ENCODE measurements around the gene FGGY. TPM values are rescaled to one million over a fixed set of nuclear protein-coding genes. Genes with fewer than 3 reads are reported as not detected.
"Not testable (repeated sequence)": the region's sequence is repeated elsewhere in the genome, so short reads cannot be mapped to it uniquely, and the experiment has no call there.

Gene FGGY
- total RNA-seq, 1 donor from 2014 or later, result 12.6 TPM

DNA sequence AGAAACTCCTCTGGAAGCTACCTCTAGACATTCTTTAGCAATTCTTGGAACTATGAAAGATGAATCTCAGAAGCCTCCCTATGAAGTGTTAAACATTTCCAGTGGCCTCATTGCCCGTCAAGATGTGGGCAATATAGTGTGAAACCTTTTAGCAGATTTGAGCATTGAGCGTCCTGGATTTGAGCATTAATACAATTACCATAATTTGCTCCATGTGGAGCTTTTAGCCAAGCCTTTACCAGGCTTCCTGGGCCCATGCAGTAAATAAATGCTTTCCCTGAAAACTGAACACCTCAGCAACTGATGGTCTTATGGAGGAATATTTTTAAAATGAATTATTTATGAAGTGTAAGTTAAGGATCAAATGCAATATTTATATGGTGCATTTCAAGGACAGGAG lies 162.0 kb downstream of the FGGY start:
- H3K36me3 Mint-ChIP-seq, result peaks cover 8% of the 10 kb centered on the region
- peaks cover 11% of the 10 kb centered on the region for H3K9me3 Mint-ChIP-seq
- H3K27me3 Mint-ChIP-seq, result no peaks in the 10 kb centered on the region
- no peak for DNase-seq (ENCODE audit: extremely low spot score, unreplicated experiment)
- H3K4me1 Mint-ChIP-seq (ENCODE audit: unreplicated experiment), result no peaks in the 10 kb centered on the region
- no peak overlapping the region for H3K27ac Mint-ChIP-seq
- TF ChIP-seq, protein P1, sequence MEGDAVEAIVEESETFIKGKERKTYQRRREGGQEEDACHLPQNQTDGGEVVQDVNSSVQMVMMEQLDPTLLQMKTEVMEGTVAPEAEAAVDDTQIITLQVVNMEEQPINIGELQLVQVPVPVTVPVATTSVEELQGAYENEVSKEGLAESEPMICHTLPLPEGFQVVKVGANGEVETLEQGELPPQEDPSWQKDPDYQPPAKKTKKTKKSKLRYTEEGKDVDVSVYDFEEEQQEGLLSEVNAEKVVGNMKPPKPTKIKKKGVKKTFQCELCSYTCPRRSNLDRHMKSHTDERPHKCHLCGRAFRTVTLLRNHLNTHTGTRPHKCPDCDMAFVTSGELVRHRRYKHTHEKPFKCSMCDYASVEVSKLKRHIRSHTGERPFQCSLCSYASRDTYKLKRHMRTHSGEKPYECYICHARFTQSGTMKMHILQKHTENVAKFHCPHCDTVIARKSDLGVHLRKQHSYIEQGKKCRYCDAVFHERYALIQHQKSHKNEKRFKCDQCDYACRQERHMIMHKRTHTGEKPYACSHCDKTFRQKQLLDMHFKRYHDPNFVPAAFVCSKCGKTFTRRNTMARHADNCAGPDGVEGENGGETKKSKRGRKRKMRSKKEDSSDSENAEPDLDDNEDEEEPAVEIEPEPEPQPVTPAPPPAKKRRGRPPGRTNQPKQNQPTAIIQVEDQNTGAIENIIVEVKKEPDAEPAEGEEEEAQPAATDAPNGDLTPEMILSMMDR (conservative IDR thresholded peaks at IDR 0.05), result no peak
- no peak overlapping the region for H3K4me3 Mint-ChIP-seq

- not testable (repeated sequence) for H3K4me3 Mint-ChIP-seq; H3K27ac Mint-ChIP-seq; H3K4me1 Mint-ChIP-seq (ENCODE audit: unreplicated experiment); H3K27me3 Mint-ChIP-seq; DNase-seq (ENCODE audit: extremely low spot score, unreplicated experiment)
- Mint-ChIP-seq H3K36me3 (peaks cover 13% of the 10 kb centered on the region), H3K9me3 (peaks cover 15% of the 10 kb centered on the region)
Observed at GRCh38 chr1:59462942-59463341, 166.0 kb downstream of the FGGY start.

GRCh38 chr1:59465478-59465877 lies 168.6 kb downstream of the FGGY start:
- not testable (repeated sequence) for H3K27ac Mint-ChIP-seq; H3K27me3 Mint-ChIP-seq; H3K4me3 Mint-ChIP-seq; H3K4me1 Mint-ChIP-seq (ENCODE audit: unreplicated experiment); DNase-seq (ENCODE audit: extremely low spot score, unreplicated experiment)
- Mint-ChIP-seq H3K9me3 (peaks cover 15% of the 10 kb centered on the region), H3K36me3 (peaks cover 17% of the 10 kb centered on the region)

- TF ChIP-seq, protein P1 (conservative IDR thresholded peaks at IDR 0.05), result no peak
- Mint-ChIP-seq H3K4me1 (ENCODE audit: unreplicated experiment) (no peaks in the 10 kb centered on the region), H3K27ac (no peak overlapping the region), H3K36me3 (peaks cover 20% of the 10 kb centered on the region), H3K4me3 (no peak overlapping the region), H3K9me3 (peaks cover 16% of the 10 kb centered on the region), H3K27me3 (no peaks in the 10 kb centered on the region)
- no peak for DNase-seq (ENCODE audit: extremely low spot score, unreplicated experiment)
Observed at GRCh38 chr1:59468828-59469428, 172.0 kb downstream of the FGGY start.

- H3K27ac Mint-ChIP-seq; DNase-seq (ENCODE audit: extremely low spot score, unreplicated experiment); H3K4me3 Mint-ChIP-seq; H3K9me3 Mint-ChIP-seq; H3K27me3 Mint-ChIP-seq; H3K4me1 Mint-ChIP-seq (ENCODE audit: unreplicated experiment): not testable (repeated sequence)
- peaks cover 24% of the 10 kb centered on the region for H3K36me3 Mint-ChIP-seq
Observed at GRCh38 chr1:59471991-59472570, 175.2 kb downstream of the FGGY start.

DNA sequence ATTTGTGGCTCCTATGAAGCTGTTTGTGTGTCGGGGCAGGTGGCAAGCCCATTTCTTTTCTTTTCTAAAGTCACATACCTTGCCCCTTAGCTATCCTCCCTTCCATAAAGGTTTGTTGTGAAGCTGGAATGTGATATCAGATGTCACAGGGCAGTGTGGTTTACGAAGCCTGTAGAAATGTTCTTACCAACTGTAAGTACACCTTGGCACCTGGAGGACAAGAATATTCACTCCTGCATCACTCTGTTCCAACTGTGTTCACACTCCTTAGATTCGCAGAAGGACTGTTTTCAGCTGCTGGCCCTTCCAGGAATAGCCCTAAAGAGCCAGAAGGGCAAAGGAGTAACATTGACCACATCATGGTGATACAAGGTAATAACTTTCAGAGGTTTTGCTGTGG lies 176.9 kb downstream of the FGGY start:
- no peak overlapping the region for H3K4me3 Mint-ChIP-seq
- no peaks in the 10 kb centered on the region for H3K27me3 Mint-ChIP-seq
- H3K9me3 Mint-ChIP-seq, result peaks cover 7% of the 10 kb centered on the region
- H3K27ac Mint-ChIP-seq, result no peak overlapping the region
- peaks cover 10% of the 10 kb centered on the region for H3K4me1 Mint-ChIP-seq (ENCODE audit: unreplicated experiment)
- TF ChIP-seq, protein P1 (conservative IDR thresholded peaks at IDR 0.05), result no peak
- DNase-seq (ENCODE audit: extremely low spot score, unreplicated experiment), result no peak
- peaks cover 24% of the 10 kb centered on the region for H3K36me3 Mint-ChIP-seq

DNA sequence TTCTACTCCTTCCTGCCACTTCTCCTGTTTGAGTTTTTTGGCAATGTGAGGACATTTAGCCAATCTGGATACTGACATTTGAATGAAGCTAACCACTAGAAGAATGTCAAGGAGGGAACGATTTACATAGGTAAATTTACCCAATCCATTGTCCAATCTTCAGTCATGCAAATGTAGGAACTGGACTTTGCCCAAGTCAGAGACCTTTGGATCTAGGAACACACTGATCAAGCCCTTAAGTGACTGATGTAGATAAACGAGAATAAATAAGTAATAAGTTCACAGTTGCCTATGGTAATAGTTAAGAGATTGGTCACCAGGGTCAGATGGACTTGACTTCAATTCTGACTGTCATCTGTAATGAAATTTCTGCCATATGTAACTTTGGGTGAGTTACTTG lies 177.6 kb downstream of the FGGY start:
- Mint-ChIP-seq H3K36me3 (peaks cover 24% of the 10 kb centered on the region), H3K4me1 (ENCODE audit: unreplicated experiment) (peaks cover 10% of the 10 kb centered on the region), H3K9me3 (peaks cover 7% of the 10 kb centered on the region), H3K27me3 (no peaks in the 10 kb centered on the region), H3K4me3 (no peak overlapping the region), H3K27ac (no peak overlapping the region)
- DNase-seq (ENCODE audit: extremely low spot score, unreplicated experiment), result no peak
- TF ChIP-seq, protein P1 (conservative IDR thresholded peaks at IDR 0.05), result no peak

Data from type B pancreatic cell (in vitro differentiated cells).